ENCODE results near the gene CDKN2B. TPM values are rescaled to one million over a fixed set of nuclear protein-coding genes. Genes with fewer than 3 reads are reported as not detected.

CDKN2B gene
- total RNA-seq, 2 donors from 2014 or later: 0.19 to 0.76 TPM

DNA sequence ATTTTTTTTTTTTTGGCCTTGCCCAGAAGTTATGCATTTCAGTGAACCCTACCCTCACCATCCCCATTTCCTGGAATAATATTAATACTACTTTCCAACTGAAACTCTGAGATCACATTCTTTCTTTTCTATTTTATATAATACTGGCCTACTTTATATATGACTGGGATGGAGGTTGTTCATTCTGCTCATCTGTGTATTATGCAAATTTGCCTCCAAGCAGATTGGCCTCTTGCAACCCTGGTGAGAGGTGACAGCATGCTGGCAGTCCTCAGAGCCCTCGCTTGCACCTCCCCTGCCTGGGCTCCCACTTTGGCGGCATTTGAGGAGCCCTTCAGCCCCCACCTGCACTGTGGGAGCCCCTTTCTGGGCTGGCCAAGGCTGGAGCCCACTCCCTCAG is 50.3 kb downstream of the CDKN2B start:
- H3K27me3 Mint-ChIP-seq: peaks cover 33% of the 10 kb centered on the region
- ATAC-seq (replicated peaks): peak; percentile 32
- H3K9me3 Mint-ChIP-seq: no peaks in the 10 kb centered on the region
- peaks cover 6% of the 10 kb centered on the region for H3K36me3 Mint-ChIP-seq (ENCODE audit: low read depth)
- H3K27ac Mint-ChIP-seq: no peak overlapping the region
- no peaks in the 10 kb centered on the region for H3K4me1 Mint-ChIP-seq
- no peak overlapping the region for H3K4me3 Mint-ChIP-seq

Other genes starting within 250 kb of the CDKN2B start
- 10 to 100 TPM; 41.2 to 62.0 TPM for gene MTAP, start 206.7 kb downstream of the CDKN2B start, total RNA-seq
- gene CDKN2A, start 14.9 kb downstream of the CDKN2B start, total RNA-seq: 1 to 10 TPM; 4.7 to 6.4 TPM
- gene CDKN2B-AS1, start 14.5 kb downstream of the CDKN2B start, total RNA-seq: under 1 TPM; 0.64 to 0.93 TPM